ENCODE data around the gene STAB2. TPM values are rescaled to one million over a fixed set of nuclear protein-coding genes. Genes with fewer than 3 reads are reported as not detected.

Gene STAB2
- total RNA-seq, 2 donors from 2014 or later, result not detected

DNA sequence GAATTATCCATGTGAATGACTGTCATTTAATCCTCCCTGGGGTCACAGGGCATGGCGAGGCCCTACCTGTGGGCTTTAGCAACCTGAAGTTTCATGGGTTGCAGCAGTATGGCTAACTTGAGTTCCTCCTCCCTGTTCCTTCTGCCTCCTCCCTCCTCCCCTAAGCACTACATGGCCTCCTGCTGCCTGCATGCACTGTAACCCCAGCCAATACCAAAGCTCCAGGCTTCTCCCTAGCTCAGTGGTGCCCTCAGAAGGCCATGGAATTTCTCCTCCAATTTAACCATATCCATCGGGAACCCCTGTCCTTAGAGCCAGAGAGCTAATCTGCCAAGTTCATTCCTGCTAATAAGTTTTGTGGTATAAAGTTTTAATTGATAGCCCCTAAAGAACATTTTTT is 158.9 kb downstream of the STAB2 start:
- H3K27ac Mint-ChIP-seq, result no peak overlapping the region
- Histone ChIP-seq H3K4me3 (ENCODE audit: low read length) (no peak overlapping the region), H3K9ac (ENCODE audit: extremely low read depth, low read length, poor library complexity, severe bottlenecking) (no peak overlapping the region), H3K36me3 (ENCODE audit: control insufficient read depth, insufficient read depth, low read length) (no peaks in the 10 kb centered on the region), H3K27me3 (ENCODE audit: control insufficient read depth, insufficient read depth, low read length, poor library complexity, severe bottlenecking) (no peaks in the 10 kb centered on the region), H3K9me3 (ENCODE audit: control insufficient read depth, low read length) (no peaks in the 10 kb centered on the region), H3K4me1 (ENCODE audit: control insufficient read depth, insufficient read depth, low read length) (no peaks in the 10 kb centered on the region), H3K27ac (ENCODE audit: low read depth, low read length) (no peak overlapping the region)
- H3K27me3 Mint-ChIP-seq (ENCODE audit: insufficient read depth), result no peaks in the 10 kb centered on the region
- no peaks in the 10 kb centered on the region for H3K9me3 Mint-ChIP-seq
- no peaks in the 10 kb centered on the region for H3K4me1 Mint-ChIP-seq
- no peaks in the 10 kb centered on the region for H3K36me3 Mint-ChIP-seq (ENCODE audit: low read depth)
- TF ChIP-seq, protein P1, sequence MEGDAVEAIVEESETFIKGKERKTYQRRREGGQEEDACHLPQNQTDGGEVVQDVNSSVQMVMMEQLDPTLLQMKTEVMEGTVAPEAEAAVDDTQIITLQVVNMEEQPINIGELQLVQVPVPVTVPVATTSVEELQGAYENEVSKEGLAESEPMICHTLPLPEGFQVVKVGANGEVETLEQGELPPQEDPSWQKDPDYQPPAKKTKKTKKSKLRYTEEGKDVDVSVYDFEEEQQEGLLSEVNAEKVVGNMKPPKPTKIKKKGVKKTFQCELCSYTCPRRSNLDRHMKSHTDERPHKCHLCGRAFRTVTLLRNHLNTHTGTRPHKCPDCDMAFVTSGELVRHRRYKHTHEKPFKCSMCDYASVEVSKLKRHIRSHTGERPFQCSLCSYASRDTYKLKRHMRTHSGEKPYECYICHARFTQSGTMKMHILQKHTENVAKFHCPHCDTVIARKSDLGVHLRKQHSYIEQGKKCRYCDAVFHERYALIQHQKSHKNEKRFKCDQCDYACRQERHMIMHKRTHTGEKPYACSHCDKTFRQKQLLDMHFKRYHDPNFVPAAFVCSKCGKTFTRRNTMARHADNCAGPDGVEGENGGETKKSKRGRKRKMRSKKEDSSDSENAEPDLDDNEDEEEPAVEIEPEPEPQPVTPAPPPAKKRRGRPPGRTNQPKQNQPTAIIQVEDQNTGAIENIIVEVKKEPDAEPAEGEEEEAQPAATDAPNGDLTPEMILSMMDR (conservative IDR thresholded peaks at IDR 0.05), result peak; percentile 64
- no peak overlapping the region for H3K4me3 Mint-ChIP-seq
- peak; percentile 91 for DNase-seq
- 68 to 100% methylated on average over 1 to 2 of the region's 2 CpGs for WGBS, 2 experiments (ENCODE audit: insufficient coverage in 1 of 2, insufficient read length in 1 of 2)

DNA sequence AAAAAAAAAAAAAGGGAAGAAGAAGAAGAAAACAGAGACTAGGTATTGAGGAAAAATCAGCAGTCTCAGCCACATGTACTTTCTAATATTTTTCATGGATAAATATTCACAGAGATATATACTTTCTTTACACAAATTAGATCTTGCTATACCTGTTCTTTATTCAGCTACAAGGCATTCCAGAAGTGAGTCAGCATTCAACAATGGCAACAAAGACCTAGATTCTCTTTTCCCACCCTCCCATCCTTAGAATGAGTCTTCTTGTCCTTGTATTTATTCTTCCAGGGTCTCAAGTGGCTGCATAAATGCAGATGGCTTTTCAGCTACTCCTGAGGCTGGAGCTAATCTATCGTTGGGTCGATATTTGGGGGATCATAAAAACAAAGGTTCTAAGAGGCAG is 160.9 kb downstream of the STAB2 start:
- Mint-ChIP-seq H3K9me3 (no peaks in the 10 kb centered on the region), H3K27ac (no peak overlapping the region), H3K36me3 (ENCODE audit: low read depth) (no peaks in the 10 kb centered on the region), H3K4me3 (no peak overlapping the region), H3K27me3 (ENCODE audit: insufficient read depth) (no peaks in the 10 kb centered on the region), H3K4me1 (no peaks in the 10 kb centered on the region)
- H3K27ac ChIP-seq (ENCODE audit: low read depth, low read length), result no peak overlapping the region
- no peaks in the 10 kb centered on the region for H3K36me3 ChIP-seq (ENCODE audit: control insufficient read depth, insufficient read depth, low read length)
- no peak overlapping the region for H3K9ac ChIP-seq (ENCODE audit: extremely low read depth, low read length, poor library complexity, severe bottlenecking)
- TF ChIP-seq, protein P1 (conservative IDR thresholded peaks at IDR 0.05), result no peak
- no peaks in the 10 kb centered on the region for H3K4me1 ChIP-seq (ENCODE audit: control insufficient read depth, insufficient read depth, low read length)
- no peak for DNase-seq
- H3K9me3 ChIP-seq (ENCODE audit: control insufficient read depth, low read length), result no peaks in the 10 kb centered on the region
- H3K27me3 ChIP-seq (ENCODE audit: control insufficient read depth, insufficient read depth, low read length, poor library complexity, severe bottlenecking), result no peaks in the 10 kb centered on the region
- H3K4me3 ChIP-seq (ENCODE audit: low read length), result no peak overlapping the region
- WGBS, 2 experiments (ENCODE audit: insufficient coverage in 1 of 2, insufficient read length in 1 of 2), result 92 to 93% methylated on average over 2 of the region's 2 CpGs

DNA sequence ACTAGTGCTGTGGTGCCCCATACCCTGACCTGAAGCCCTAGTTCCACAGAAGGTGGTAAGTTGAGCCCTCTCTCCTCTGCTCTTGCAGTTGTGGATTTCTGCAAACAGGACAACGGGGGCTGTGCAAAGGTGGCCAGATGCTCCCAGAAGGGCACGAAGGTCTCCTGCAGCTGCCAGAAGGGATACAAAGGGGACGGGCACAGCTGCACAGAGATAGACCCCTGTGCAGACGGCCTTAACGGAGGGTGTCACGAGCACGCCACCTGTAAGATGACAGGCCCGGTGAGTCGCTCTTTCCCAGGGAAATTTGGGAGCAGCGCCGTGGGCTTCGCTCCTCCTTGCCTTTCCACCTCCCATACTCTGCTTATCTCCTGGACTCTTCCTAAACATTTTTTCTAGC is 161.8 kb downstream of the STAB2 start:
- H3K36me3 Mint-ChIP-seq (ENCODE audit: low read depth), result no peaks in the 10 kb centered on the region
- no peak overlapping the region for H3K4me3 Mint-ChIP-seq
- Histone ChIP-seq H3K27me3 (ENCODE audit: control insufficient read depth, insufficient read depth, low read length, poor library complexity, severe bottlenecking) (no peaks in the 10 kb centered on the region), H3K27ac (ENCODE audit: low read depth, low read length) (no peak overlapping the region), H3K36me3 (ENCODE audit: control insufficient read depth, insufficient read depth, low read length) (no peaks in the 10 kb centered on the region), H3K9me3 (ENCODE audit: control insufficient read depth, low read length) (no peaks in the 10 kb centered on the region), H3K9ac (ENCODE audit: extremely low read depth, low read length, poor library complexity, severe bottlenecking) (no peak overlapping the region), H3K4me1 (ENCODE audit: control insufficient read depth, insufficient read depth, low read length) (no peaks in the 10 kb centered on the region), H3K4me3 (ENCODE audit: low read length) (no peak overlapping the region)
- WGBS, 2 experiments (ENCODE audit: insufficient coverage in 1 of 2, insufficient read length in 1 of 2), result 94 to 98% methylated on average over 9 to 12 of the region's 12 CpGs
- TF ChIP-seq, protein P1 (conservative IDR thresholded peaks at IDR 0.05), result no peak
- no peaks in the 10 kb centered on the region for H3K9me3 Mint-ChIP-seq
- H3K27ac Mint-ChIP-seq, result no peak overlapping the region
- DNase-seq, result no peak
- no peaks in the 10 kb centered on the region for H3K27me3 Mint-ChIP-seq (ENCODE audit: insufficient read depth)
- H3K4me1 Mint-ChIP-seq, result no peaks in the 10 kb centered on the region

All from endodermal cell (in vitro differentiated cells).